ENCODE data around the gene PDGFD. TPM values are rescaled to one million over a fixed set of nuclear protein-coding genes. Genes with fewer than 3 reads are reported as not detected.

Gene PDGFD
- total and polyA plus RNA-seq, 12 donors, result 6.0 to 17.5 (median 10.7) TPM

DNA sequence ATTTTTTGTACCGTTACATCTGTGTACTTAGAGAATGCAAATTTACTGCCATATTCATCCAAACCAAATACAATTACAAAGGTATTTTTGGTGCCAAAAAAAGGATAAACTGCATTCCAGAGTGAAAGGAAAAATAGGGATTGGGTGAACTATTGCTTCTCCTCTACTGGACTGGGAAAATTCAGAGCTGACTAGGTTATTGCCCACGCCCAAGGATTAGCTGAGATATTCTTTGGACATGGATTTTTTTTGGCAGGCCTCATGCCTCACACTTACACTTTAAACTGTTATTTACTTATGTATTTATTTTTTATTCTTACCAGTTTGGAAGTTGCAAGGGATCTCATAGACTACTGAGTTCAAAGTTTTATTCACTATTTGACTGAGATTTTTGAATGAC lies 203.8 kb downstream of the PDGFD start:
- 91 to 97% methylated on average over 2 of the region's 2 CpGs for WGBS, 2 donors
- TF ChIP-seq CTCF (IDR thresholded peaks at IDR 0.05), result no peak
- H3K27me3 ChIP-seq, result no peaks in the 10 kb centered on the region
- no peaks in the 10 kb centered on the region for H3K4me1 ChIP-seq
- no peaks in the 10 kb centered on the region for H3K36me3 ChIP-seq
- H3K27ac ChIP-seq, result no peak overlapping the region
- ATAC-seq, result no peak
- no peak for DNase-seq
- peaks cover 0 to 4% (median 0%) of the 10 kb centered on the region in 11 donors for H3K9me3 ChIP-seq
- intact Hi-C loops (cut with DNase I), result no loop called here
- H3K4me3 ChIP-seq, result no peak overlapping the region

GRCh38 chr11:103959279-103959942 lies 204.5 kb downstream of the PDGFD start:
- no peaks in the 10 kb centered on the region for H3K4me1 ChIP-seq
- no peaks in the 10 kb centered on the region for H3K36me3 ChIP-seq
- H3K27me3 ChIP-seq, result no peaks in the 10 kb centered on the region
- no peak overlapping the region for H3K4me3 ChIP-seq
- DNase-seq (no peak), ATAC-seq (no peak)
- peaks cover 0 to 4% (median 0%) of the 10 kb centered on the region in 11 donors for H3K9me3 ChIP-seq
- WGBS, 2 donors, result 82 to 84% methylated on average over 3 of the region's 3 CpGs
- H3K27ac ChIP-seq, result no peak overlapping the region
- TF ChIP-seq CTCF (IDR thresholded peaks at IDR 0.05), result no peak
- intact Hi-C loops (cut with DNase I), result no loop called here

DNA sequence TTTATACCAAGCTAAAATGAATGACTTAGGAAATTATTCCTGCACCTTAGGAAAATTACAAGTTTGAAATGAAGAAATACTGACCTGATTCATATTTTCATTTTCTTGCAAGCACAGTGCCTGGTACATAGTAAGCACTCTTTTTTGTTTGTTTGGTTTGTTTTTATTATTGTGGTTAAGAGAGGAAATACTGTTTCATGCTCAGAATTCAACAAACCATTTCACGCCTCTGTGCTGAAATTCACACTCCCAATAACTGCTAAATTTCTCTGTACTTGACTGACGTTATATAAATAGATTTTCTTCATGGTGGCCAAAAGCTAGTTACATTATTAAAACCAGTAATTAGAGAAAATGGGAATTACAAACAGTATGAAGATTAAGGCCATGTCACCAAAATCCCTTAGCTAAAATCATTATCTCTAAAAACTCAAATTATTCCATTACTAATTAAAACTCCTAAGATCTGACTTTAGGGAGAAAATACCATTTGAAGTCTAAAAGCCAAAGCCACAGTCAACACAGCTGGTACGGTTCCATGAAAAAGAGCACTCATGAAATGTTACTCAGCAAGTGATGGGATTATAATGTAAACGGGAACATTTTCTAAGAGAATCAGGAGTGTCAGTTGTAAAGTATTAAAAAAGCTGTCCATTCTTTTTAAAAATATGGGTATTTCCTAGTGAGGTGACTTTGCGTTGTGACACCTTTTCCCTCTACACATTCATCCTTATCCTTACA lies 205.3 kb downstream of the PDGFD start:
- no peaks in the 10 kb centered on the region for H3K4me1 ChIP-seq
- WGBS, 2 donors, result 86 to 88% methylated on average over 5 of the region's 5 CpGs
- ATAC-seq (no peak), DNase-seq (no peak)
- no peaks in the 10 kb centered on the region for H3K36me3 ChIP-seq
- H3K4me3 ChIP-seq, result no peak overlapping the region
- peaks cover 0 to 4% (median 0%) of the 10 kb centered on the region in 11 donors for H3K9me3 ChIP-seq
- H3K27me3 ChIP-seq, result no peaks in the 10 kb centered on the region
- intact Hi-C loops (cut with DNase I), result no loop called here
- no peak for TF ChIP-seq CTCF (IDR thresholded peaks at IDR 0.05)
- no peak overlapping the region for H3K27ac ChIP-seq

DNA sequence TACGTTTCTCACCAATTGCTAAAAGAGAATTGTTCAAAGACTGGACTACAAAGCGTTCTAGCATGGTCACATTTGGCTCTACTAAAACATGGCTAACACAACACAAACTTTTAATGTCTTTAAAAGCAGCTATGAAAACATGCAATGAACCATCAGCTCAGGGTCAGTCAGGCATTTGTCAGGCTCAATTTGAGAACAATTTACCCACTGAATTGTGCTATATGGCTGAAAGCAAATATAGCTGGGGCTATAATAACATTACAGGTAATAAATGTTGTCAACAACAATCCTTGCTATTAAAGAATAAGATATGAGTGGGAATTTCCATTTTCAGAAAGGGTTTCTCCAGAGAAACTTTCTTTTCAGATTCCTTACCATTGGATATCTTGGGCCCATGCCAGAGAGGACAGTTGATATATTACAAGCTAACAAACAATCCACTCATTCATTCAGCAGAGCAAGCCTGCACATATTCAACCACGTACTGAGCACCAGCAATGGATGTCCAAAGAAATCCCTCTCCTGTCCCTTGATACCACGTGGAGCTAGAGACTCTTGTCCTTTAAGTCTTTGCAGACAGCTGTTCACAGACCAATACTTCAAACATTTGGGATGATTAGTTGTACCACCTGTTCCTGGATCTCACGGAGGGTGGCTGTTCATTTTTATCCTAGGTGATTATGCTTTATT lies 210.0 kb downstream of the PDGFD start:
- no peak overlapping the region for H3K4me3 ChIP-seq
- 67 to 76% methylated on average over 5 of the region's 5 CpGs for WGBS, 2 donors
- no peak for DNase-seq
- intact Hi-C loops (cut with DNase I), result no loop called here
- H3K9me3 ChIP-seq, result peaks cover 0 to 4% (median 0%) of the 10 kb centered on the region in 11 donors
- no peaks in the 10 kb centered on the region for H3K36me3 ChIP-seq
- H3K27ac ChIP-seq, result no peak overlapping the region
- ATAC-seq, result no peak
- no peak for TF ChIP-seq CTCF (IDR thresholded peaks at IDR 0.05)
- H3K4me1 ChIP-seq, result no peaks in the 10 kb centered on the region
- H3K27me3 ChIP-seq, result no peaks in the 10 kb centered on the region

Data from heart right ventricle (tissue), 16 donors.